Tibial nerve (tissue), 4 donors: ENCODE measurements around the gene KCTD16. TPM values are rescaled to one million over a fixed set of nuclear protein-coding genes. Genes with fewer than 3 reads are reported as not detected.

Source experiments
- DNase-seq, 2 donors: peaks; one replicate each; pipeline ENCODE4 v3.0.0-alpha.2; 2019; ENCODE audit warnings: low spot score in 2 of 2
- H3K27ac ChIP-seq, 4 donors: fragments of 200-600 bp; sonication (generic) in 3 of 4; one replicate each; pipeline ENCODE4 v1.5.1; 2017 to 2019; ENCODE audit warnings: mild to moderate bottlenecking in 1 of 4
- H3K27me3 ChIP-seq, 2 donors: fragments of 200-600 bp; sonication (generic) in 1 of 2; one replicate each; pipeline versions ENCODE4 v1.5.1 to v1.6.0; 2017 to 2019
- H3K36me3 ChIP-seq, 3 donors: fragments of 200-600 bp; sonication (generic); one replicate each; pipeline ENCODE4 v1.5.1; 2018 to 2019
- H3K4me1 ChIP-seq, 4 donors: fragments of 200-600 bp; sonication (generic) in 3 of 4; one replicate each; pipeline ENCODE4 v1.5.1; 2017 to 2019
- H3K4me3 ChIP-seq, 4 donors: fragments of 200-600 bp; sonication (generic) in 3 of 4; one replicate each; pipeline ENCODE4 v1.5.1; 2017 to 2019; ENCODE audit warnings: mild to moderate bottlenecking in 1 of 4, moderate library complexity in 1 of 4
- H3K9me3 ChIP-seq, 4 donors: fragments of 200-600 bp; sonication (generic) in 3 of 4; one replicate each; pipeline ENCODE4 v1.5.1; 2017 to 2019
- EP300 ChIP-seq, 2 donors: sonication (generic); formaldehyde crosslinking; IDR thresholded peaks; one replicate each; pipeline ENCODE4 v1.6.1; 2017; ENCODE audit warnings: antibody characterized with exemption in 2 of 2, mild to moderate bottlenecking in 1 of 2
- POLR2A ChIP-seq, 2 donors: fragments of 450-650 bp; IDR thresholded peaks; one replicate each; pipeline ENCODE4 v1.6.1; 2017; ENCODE audit warnings: antibody characterized with exemption in 2 of 2, mild to moderate bottlenecking in 2 of 2, moderate library complexity in 2 of 2
- WGBS, 2 donors: methylation state at CpG; one replicate each; pipeline ENCODE4 v1.1.5; 2018; 5-methylcytosine and 5-hydroxymethylcytosine counted together
- total RNA-seq, 4 donors: library from RNA; depleted of rRNA; stranded (reverse); fragments of >200 nt; gene quantifications; one replicate each; pipeline ENCODE4 v1.1.0, GENCODE V29; 2016
- TF ChIP-seq, protein P1 (sequence below), 5 experiments: fragments of 200-600 bp in 3 of 5; fragments of 450-650 bp in 2 of 5; sonication (generic) in 3 of 5; IDR thresholded peaks; one replicate each; pipeline ENCODE4 v1.5.1; 2016 to 2019; ENCODE audit warnings: antibody characterized with exemption in 5 of 5, mild to moderate bottlenecking in 3 of 5, moderate library complexity in 2 of 5

The KCTD16 gene
- total RNA-seq: under 1 TPM; under 0.01 to 0.44 (median 0.41) TPM

DNA sequence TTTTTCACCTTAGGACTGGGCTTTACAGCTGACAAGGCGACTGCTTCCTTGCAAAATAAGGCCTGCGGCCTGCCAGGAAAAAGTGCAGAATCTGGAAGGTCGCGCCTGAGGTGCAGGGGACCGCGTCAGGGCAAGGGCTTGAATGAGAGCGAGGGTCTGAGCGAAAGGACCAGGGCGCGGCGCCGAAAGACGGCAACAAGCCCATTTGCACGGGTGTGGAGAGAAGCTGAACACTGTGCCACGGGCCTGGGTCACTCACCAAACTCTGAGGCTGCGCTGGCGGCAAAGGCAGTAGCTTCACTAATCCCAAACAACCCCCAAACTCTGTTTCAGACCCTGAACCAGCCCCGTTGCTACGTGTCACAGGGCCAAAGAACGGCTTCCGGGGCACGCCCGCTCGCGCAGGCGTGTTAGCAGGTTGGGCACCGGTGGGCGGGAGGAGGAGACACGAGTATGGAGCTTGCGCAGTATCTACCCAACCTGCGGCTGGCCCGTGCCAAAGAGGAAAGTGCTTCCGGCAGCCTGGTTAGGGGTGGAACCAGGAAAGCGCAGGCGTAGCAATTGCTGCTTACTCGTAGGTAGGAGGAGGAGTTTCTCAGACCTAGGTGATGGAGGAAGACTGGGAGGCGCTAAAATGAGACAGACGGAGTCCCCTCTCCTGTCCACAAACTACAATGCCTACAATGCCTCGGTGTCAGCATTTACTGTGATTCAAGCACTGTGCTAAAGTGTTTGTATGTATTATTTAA lies at the start of gene KCTD16, which contains the start of gene YIPF5:
TSS of gene KCTD16 (plus strand) at position 598 of the 749 bp plus-strand sequence.
TSS of gene YIPF5 (minus strand) at position 384 of the 749 bp plus-strand sequence. CDS start 704 bp downstream, outside the sequence.
- WGBS, 2 donors: 0 to 1% methylated on average over 22 to 23 of the region's 39 CpGs

DNA sequence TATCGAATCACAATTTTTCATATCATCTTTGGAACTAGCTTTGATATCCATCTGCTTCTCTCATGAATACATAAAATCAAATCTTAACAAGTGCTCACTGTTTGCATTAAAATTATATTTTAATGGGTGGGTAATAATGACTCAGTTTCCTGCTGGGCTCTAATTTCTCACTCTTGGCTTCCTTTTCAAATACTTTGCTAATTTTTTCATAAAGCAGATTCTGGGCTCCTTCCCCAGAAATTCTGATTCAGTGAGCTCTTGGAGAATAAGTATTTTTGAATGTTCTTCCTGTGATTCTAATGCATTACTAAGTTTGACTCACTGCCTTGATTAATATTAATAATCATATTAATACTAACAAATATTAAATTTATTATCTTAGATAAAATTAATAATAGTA lies 49.1 kb upstream of the KCTD16 start:
- 83 to 86% methylated on average over 1 of the region's 1 CpG for WGBS, 2 donors
- H3K9me3 ChIP-seq: no peaks in the 10 kb centered on the region

More for the DNA sequence above, at the start of gene KCTD16, which contains the start of gene YIPF5:
- Histone ChIP-seq H3K4me3 (peak within 1 kb of the TSS; percentile 63 to 91 (median 79)), H3K36me3 (peaks cover 0 to 9% (median 0%) of the 10 kb centered on the region in 3 donors), H3K27me3 (no peaks in the 10 kb centered on the region), H3K9me3 (no peaks in the 10 kb centered on the region), H3K4me1 (peaks cover 0 to 45% (median 17%) of the 10 kb centered on the region in 4 donors), H3K27ac (peak within 1 kb of the TSS; percentile 4 to 90 (median 77))
- peak; percentile 80 to 87 for TF ChIP-seq EP300 (IDR thresholded peaks at IDR 0.05)
- TF ChIP-seq POLR2A (IDR thresholded peaks at IDR 0.05): peak in 1 of 2 donors; percentile 30
- TF ChIP-seq, protein P1, sequence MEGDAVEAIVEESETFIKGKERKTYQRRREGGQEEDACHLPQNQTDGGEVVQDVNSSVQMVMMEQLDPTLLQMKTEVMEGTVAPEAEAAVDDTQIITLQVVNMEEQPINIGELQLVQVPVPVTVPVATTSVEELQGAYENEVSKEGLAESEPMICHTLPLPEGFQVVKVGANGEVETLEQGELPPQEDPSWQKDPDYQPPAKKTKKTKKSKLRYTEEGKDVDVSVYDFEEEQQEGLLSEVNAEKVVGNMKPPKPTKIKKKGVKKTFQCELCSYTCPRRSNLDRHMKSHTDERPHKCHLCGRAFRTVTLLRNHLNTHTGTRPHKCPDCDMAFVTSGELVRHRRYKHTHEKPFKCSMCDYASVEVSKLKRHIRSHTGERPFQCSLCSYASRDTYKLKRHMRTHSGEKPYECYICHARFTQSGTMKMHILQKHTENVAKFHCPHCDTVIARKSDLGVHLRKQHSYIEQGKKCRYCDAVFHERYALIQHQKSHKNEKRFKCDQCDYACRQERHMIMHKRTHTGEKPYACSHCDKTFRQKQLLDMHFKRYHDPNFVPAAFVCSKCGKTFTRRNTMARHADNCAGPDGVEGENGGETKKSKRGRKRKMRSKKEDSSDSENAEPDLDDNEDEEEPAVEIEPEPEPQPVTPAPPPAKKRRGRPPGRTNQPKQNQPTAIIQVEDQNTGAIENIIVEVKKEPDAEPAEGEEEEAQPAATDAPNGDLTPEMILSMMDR (IDR thresholded peaks at IDR 0.05): peak in 1 of 5 experiments; percentile 13
- peak; percentile 88 for DNase-seq

DNA sequence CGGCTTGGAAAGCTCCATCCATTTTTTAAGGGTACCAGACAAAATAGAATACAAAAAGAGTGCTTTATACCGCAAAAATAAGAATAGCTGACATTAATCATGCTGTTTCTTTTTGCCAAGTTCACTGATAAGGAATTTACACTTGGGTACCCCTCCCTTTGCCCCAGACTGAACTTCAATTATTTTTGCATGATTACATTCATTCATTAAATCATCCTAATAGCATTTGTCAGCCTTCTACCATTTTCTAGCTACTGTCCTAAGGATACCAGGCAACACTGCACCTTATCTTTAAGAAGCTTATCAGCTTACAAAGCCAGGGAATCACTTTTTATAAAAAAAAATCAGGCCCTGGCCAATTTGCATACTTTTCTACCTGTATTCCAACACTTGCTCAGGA lies 48.6 kb upstream of the KCTD16 start:
- H3K4me1 ChIP-seq: no peaks in the 10 kb centered on the region
- WGBS, 2 donors: 58 to 69% methylated on average over 2 of the region's 2 CpGs

More for the DNA sequence above, 49.1 kb upstream of the KCTD16 start:
- H3K4me1 ChIP-seq: no peaks in the 10 kb centered on the region
- no peak overlapping the region for H3K27ac ChIP-seq
- DNase-seq: no peak
- no peaks in the 10 kb centered on the region for H3K27me3 ChIP-seq
- H3K36me3 ChIP-seq: no peaks in the 10 kb centered on the region
- TF ChIP-seq EP300 (IDR thresholded peaks at IDR 0.05) (no peak), POLR2A (IDR thresholded peaks at IDR 0.05) (no peak)
- TF ChIP-seq, protein P1 (IDR thresholded peaks at IDR 0.05): no peak
- H3K4me3 ChIP-seq: no peak overlapping the region

DNA sequence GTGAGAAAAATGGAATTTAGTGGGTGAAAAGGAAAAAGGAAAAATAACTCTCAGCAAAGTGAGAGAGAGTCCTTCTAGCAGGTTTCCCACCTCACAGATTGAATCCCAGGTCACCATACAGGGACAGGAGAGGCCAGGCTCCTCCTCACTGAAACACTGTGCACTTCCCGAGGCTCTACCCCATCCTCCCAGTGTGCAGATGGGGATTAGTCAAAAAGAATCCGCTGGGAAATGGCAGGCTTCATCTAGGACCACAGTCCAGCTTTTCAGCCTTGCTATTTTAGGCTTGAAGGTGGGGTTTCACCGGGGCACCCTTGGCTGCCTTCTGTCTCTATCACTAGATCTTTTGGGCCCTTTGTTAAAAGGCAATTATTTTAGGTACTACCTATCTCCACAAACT lies 48.0 kb upstream of the KCTD16 start:
- Histone ChIP-seq H3K27ac (no peak overlapping the region), H3K9me3 (no peaks in the 10 kb centered on the region), H3K4me3 (no peak overlapping the region), H3K4me1 (no peaks in the 10 kb centered on the region), H3K36me3 (no peaks in the 10 kb centered on the region), H3K27me3 (no peaks in the 10 kb centered on the region)
- no peak for DNase-seq
- TF ChIP-seq, protein P1 (IDR thresholded peaks at IDR 0.05): no peak
- no peak for TF ChIP-seq EP300 (IDR thresholded peaks at IDR 0.05)
- TF ChIP-seq POLR2A (IDR thresholded peaks at IDR 0.05): no peak
- WGBS, 2 donors: 89 to 98% methylated on average over 3 of the region's 3 CpGs

More for the DNA sequence above, 48.6 kb upstream of the KCTD16 start:
- TF ChIP-seq EP300 (IDR thresholded peaks at IDR 0.05): no peak
- TF ChIP-seq POLR2A (IDR thresholded peaks at IDR 0.05): no peak
- TF ChIP-seq, protein P1 (IDR thresholded peaks at IDR 0.05): no peak
- H3K4me3 ChIP-seq: no peak overlapping the region
- no peak for DNase-seq
- H3K27me3 ChIP-seq: no peaks in the 10 kb centered on the region
- no peak overlapping the region for H3K27ac ChIP-seq
- H3K36me3 ChIP-seq: no peaks in the 10 kb centered on the region
- no peaks in the 10 kb centered on the region for H3K9me3 ChIP-seq

DNA sequence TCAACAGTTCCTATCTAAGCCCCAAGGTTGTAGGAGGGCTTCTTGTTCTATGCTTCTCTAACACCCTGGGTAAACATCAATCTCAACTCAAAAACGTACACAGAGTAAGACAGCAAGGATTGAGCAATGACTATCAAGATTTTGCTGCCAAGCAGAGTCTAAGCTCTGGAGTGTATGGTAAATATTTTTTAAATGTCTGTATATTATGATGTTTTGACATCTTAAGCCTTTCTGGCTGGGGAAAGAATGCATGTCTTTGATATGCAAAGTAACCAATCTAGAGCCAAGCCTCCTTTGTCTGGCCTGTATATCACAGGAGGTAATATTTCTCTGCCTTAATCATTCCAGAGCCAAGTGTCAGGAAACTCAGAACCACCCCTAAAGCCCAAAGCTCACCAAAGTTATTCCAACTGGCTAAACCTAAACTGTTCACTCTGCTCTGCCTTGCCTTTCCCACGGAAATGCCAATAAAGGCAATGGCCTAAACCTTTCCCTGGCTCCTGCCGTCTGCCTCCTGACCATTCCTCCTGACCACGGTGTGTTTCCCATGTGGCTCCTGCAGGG lies 45.4 kb upstream of the KCTD16 start:
- Histone ChIP-seq H3K36me3 (no peaks in the 10 kb centered on the region), H3K9me3 (no peaks in the 10 kb centered on the region), H3K27ac (no peak overlapping the region), H3K4me3 (no peak overlapping the region), H3K27me3 (no peaks in the 10 kb centered on the region), H3K4me1 (no peaks in the 10 kb centered on the region)
- 51 to 60% methylated on average over 4 of the region's 4 CpGs for WGBS, 2 donors
- no peak for DNase-seq
- TF ChIP-seq EP300 (IDR thresholded peaks at IDR 0.05) (no peak), POLR2A (IDR thresholded peaks at IDR 0.05) (no peak)
- TF ChIP-seq, protein P1 (IDR thresholded peaks at IDR 0.05): no peak
